ENCODE data around the gene TEX14.
"Not testable (repeated sequence)": the region's sequence is repeated elsewhere in the genome, so short reads cannot be mapped to it uniquely, and the experiment has no call there.

TEX14 gene

DNA sequence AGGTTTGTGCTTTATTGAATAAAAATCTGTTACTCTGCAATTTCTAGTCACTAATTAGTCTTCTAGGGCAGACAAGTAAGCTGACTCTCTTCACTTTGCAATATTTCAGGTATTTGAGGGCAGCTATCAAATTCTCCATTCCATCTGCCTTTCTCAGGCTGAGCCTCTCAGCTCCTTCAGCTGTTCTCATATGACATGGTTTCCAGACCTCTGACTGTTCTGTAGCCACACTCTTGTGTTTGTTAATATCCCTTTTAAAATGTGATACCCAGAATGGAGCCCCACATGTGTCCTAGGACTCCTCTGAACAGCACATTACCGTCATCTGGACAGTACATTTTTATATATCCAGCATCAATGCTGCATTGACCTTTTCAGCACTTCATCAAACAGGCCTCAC, 131.3 kb downstream of the TEX14 start:
- DNase-seq (ENCODE audit: insufficient read length, low spot score) (no peak), FAIRE-seq (peak; percentile 55)
- TF ChIP-seq TAF1 (IDR thresholded peaks at IDR 0.05; ENCODE audit: low read depth, low read length) (no peak), POU2F2 (IDR thresholded peaks at IDR 0.05; ENCODE audit: low read depth, low read length) (no peak), POLR2AphosphoS5 (IDR thresholded peaks at IDR 0.05; ENCODE audit: low read depth, low read length) (no peak), SPI1 (IDR thresholded peaks at IDR 0.05; ENCODE audit: low read depth, low read length) (no peak), POLR2A (IDR thresholded peaks at IDR 0.05; ENCODE audit: low read depth, low read length) (no peak), PAX5 (IDR thresholded peaks at IDR 0.05; ENCODE audit: insufficient read depth, low read length, severe bottlenecking) (no peak)

GRCh38 chr17:58557981-58558380, 133.9 kb downstream of the TEX14 start:
- FAIRE-seq (no peak), DNase-seq (ENCODE audit: insufficient read length, low spot score) (no peak)
- TF ChIP-seq PAX5 (IDR thresholded peaks at IDR 0.05; ENCODE audit: insufficient read depth, low read length, severe bottlenecking) (no peak), POLR2AphosphoS5 (IDR thresholded peaks at IDR 0.05; ENCODE audit: low read depth, low read length) (no peak), POU2F2 (IDR thresholded peaks at IDR 0.05; ENCODE audit: low read depth, low read length) (no peak), TAF1 (IDR thresholded peaks at IDR 0.05; ENCODE audit: low read depth, low read length) (no peak), SPI1 (IDR thresholded peaks at IDR 0.05; ENCODE audit: low read depth, low read length) (no peak), POLR2A (IDR thresholded peaks at IDR 0.05; ENCODE audit: low read depth, low read length) (no peak)

- FAIRE-seq: no peak
- no peak for TF ChIP-seq POLR2A (IDR thresholded peaks at IDR 0.05; ENCODE audit: low read depth, low read length)
- no peak for TF ChIP-seq POLR2AphosphoS5 (IDR thresholded peaks at IDR 0.05; ENCODE audit: low read depth, low read length)
- TF ChIP-seq PAX5 (IDR thresholded peaks at IDR 0.05; ENCODE audit: insufficient read depth, low read length, severe bottlenecking): no peak
- no peak for TF ChIP-seq SPI1 (IDR thresholded peaks at IDR 0.05; ENCODE audit: low read depth, low read length)
- TF ChIP-seq POU2F2 (IDR thresholded peaks at IDR 0.05; ENCODE audit: low read depth, low read length): no peak
- no peak for TF ChIP-seq TAF1 (IDR thresholded peaks at IDR 0.05; ENCODE audit: low read depth, low read length)
- DNase-seq (ENCODE audit: insufficient read length, low spot score): no peak
These were observed 135.0 kb downstream of the TEX14 start for GRCh38 chr17:58556833-58557250.

- DNase-seq (ENCODE audit: insufficient read length, low spot score); FAIRE-seq: not testable (repeated sequence)
These were observed 136.7 kb downstream of the TEX14 start for GRCh38 chr17:58555109-58555508.

- FAIRE-seq (peak; percentile 69), DNase-seq (ENCODE audit: insufficient read length, low spot score) (no peak)
- TF ChIP-seq PAX5 (IDR thresholded peaks at IDR 0.05; ENCODE audit: insufficient read depth, low read length, severe bottlenecking): no peak
- no peak for TF ChIP-seq SPI1 (IDR thresholded peaks at IDR 0.05; ENCODE audit: low read depth, low read length)
- no peak for TF ChIP-seq POLR2A (IDR thresholded peaks at IDR 0.05; ENCODE audit: low read depth, low read length)
- no peak for TF ChIP-seq POLR2AphosphoS5 (IDR thresholded peaks at IDR 0.05; ENCODE audit: low read depth, low read length)
- no peak for TF ChIP-seq TAF1 (IDR thresholded peaks at IDR 0.05; ENCODE audit: low read depth, low read length)
- no peak for TF ChIP-seq POU2F2 (IDR thresholded peaks at IDR 0.05; ENCODE audit: low read depth, low read length)
These were observed 150.6 kb downstream of the TEX14 start for GRCh38 chr17:58541249-58541648.

DNA sequence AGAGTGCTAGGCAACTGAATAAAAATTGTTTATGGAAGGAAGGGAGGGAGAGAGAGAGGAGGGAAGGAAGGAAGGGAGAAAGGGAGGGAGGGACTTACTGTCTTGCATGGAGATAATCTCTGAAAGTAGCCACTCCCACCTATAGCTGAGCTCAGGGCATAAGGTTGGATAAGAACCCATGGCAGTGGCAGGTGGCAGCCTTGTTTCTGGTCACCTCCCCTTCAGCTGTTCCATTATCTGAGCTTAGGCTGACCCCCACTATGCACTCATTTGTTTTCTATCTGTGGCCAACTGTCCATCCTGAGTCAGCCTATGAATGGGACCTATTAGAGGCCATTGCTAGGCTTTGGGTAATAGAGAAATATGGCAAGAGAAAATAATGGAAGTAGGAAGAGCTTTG, 152.1 kb downstream of the TEX14 start:
- DNase-seq (ENCODE audit: insufficient read length, low spot score) (no peak), FAIRE-seq (no peak)
- TF ChIP-seq POU2F2 (IDR thresholded peaks at IDR 0.05; ENCODE audit: low read depth, low read length) (no peak), SPI1 (IDR thresholded peaks at IDR 0.05; ENCODE audit: low read depth, low read length) (no peak), POLR2AphosphoS5 (IDR thresholded peaks at IDR 0.05; ENCODE audit: low read depth, low read length) (no peak), PAX5 (IDR thresholded peaks at IDR 0.05; ENCODE audit: insufficient read depth, low read length, severe bottlenecking) (no peak), TAF1 (IDR thresholded peaks at IDR 0.05; ENCODE audit: low read depth, low read length) (no peak), POLR2A (IDR thresholded peaks at IDR 0.05; ENCODE audit: low read depth, low read length) (no peak)

DNA sequence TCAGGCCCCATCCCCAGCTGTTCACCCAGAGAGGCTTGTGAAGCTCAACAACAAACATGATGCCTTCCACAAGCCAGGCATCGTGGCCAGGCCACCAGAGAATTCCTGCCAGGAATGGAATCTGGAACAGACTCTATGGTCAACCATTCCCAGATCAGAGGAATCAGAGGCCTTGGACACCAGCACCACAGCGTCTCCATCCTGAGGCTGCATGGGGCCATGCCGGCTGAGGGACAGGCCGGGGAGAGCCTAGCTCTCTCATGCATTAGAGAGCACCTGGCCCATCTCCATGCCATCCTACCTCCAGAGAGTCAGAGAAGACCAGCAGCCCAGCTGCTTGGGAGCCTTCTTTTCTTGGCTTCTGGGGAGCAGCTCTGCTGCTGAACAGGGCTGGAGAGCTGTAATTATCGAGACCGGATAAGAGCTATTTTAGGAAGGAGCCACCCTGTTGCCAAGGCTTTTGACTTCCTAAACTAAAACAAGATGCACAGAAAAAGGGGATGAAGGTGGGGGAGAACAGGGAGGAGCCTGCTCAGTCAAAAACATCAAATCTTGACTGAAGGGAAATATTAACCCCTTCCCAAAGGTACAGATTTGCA, 152.9 kb downstream of the TEX14 start:
- DNase-seq (ENCODE audit: insufficient read length, low spot score) (no peak), FAIRE-seq (no peak)
- no peak for TF ChIP-seq POLR2AphosphoS5 (IDR thresholded peaks at IDR 0.05; ENCODE audit: low read depth, low read length)
- TF ChIP-seq POLR2A (IDR thresholded peaks at IDR 0.05; ENCODE audit: low read depth, low read length): no peak
- TF ChIP-seq POU2F2 (IDR thresholded peaks at IDR 0.05; ENCODE audit: low read depth, low read length): no peak
- no peak for TF ChIP-seq SPI1 (IDR thresholded peaks at IDR 0.05; ENCODE audit: low read depth, low read length)
- no peak for TF ChIP-seq PAX5 (IDR thresholded peaks at IDR 0.05; ENCODE audit: insufficient read depth, low read length, severe bottlenecking)

GRCh38 chr17:58537266-58537665, 154.6 kb downstream of the TEX14 start:
- DNase-seq (ENCODE audit: insufficient read length, low spot score): no peak
- no peak for TF ChIP-seq POU2F2 (IDR thresholded peaks at IDR 0.05; ENCODE audit: low read depth, low read length)
- TF ChIP-seq SPI1 (IDR thresholded peaks at IDR 0.05; ENCODE audit: low read depth, low read length): no peak
- TF ChIP-seq TAF1 (IDR thresholded peaks at IDR 0.05; ENCODE audit: low read depth, low read length): no peak
- no peak for TF ChIP-seq POLR2A (IDR thresholded peaks at IDR 0.05; ENCODE audit: low read depth, low read length)
- TF ChIP-seq PAX5 (IDR thresholded peaks at IDR 0.05; ENCODE audit: insufficient read depth, low read length, severe bottlenecking): no peak
- no peak for TF ChIP-seq POLR2AphosphoS5 (IDR thresholded peaks at IDR 0.05; ENCODE audit: low read depth, low read length)
- no peak for FAIRE-seq

DNA sequence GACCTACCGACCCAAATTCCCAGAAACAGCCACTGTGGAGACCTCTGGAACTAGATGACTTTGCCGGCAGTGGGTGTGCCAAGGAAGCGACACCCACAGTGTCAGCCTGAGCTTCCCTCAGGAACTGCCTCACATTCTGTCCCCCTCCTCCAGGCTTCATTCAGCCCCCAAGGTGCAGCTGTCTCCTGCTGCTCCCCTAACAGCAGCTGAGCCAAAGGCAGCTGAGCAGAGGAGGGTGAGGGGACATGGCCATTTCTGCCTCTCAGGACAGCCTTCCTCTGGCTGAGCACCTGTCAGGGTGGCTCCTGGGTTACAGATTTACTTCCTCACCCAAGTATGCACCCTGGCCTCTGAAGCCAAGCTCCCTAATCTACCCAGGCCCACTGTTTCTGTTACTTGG, 155.3 kb downstream of the TEX14 start:
- no peak for FAIRE-seq
- TF ChIP-seq POLR2AphosphoS5 (IDR thresholded peaks at IDR 0.05; ENCODE audit: low read depth, low read length) (no peak), SPI1 (IDR thresholded peaks at IDR 0.05; ENCODE audit: low read depth, low read length) (no peak), POU2F2 (IDR thresholded peaks at IDR 0.05; ENCODE audit: low read depth, low read length) (no peak), TAF1 (IDR thresholded peaks at IDR 0.05; ENCODE audit: low read depth, low read length) (no peak), POLR2A (IDR thresholded peaks at IDR 0.05; ENCODE audit: low read depth, low read length) (no peak), PAX5 (IDR thresholded peaks at IDR 0.05; ENCODE audit: insufficient read depth, low read length, severe bottlenecking) (no peak)

GRCh38 chr17:58535431-58535830, 156.4 kb downstream of the TEX14 start:
- DNase-seq (ENCODE audit: insufficient read length, low spot score): no peak
- FAIRE-seq: no peak
- no peak for TF ChIP-seq POU2F2 (IDR thresholded peaks at IDR 0.05; ENCODE audit: low read depth, low read length)
- no peak for TF ChIP-seq SPI1 (IDR thresholded peaks at IDR 0.05; ENCODE audit: low read depth, low read length)
- TF ChIP-seq POLR2AphosphoS5 (IDR thresholded peaks at IDR 0.05; ENCODE audit: low read depth, low read length): no peak
- no peak for TF ChIP-seq POLR2A (IDR thresholded peaks at IDR 0.05; ENCODE audit: low read depth, low read length)
- no peak for TF ChIP-seq PAX5 (IDR thresholded peaks at IDR 0.05; ENCODE audit: insufficient read depth, low read length, severe bottlenecking)
- no peak for TF ChIP-seq TAF1 (IDR thresholded peaks at IDR 0.05; ENCODE audit: low read depth, low read length)

More for the DNA sequence above, 155.3 kb downstream of the TEX14 start:
- no peak for DNase-seq (ENCODE audit: insufficient read length, low spot score)
